HuH-7.5 (cell line): ENCODE data around the gene JMJD6.
"Not testable (repeated sequence)": the region's sequence is repeated elsewhere in the genome, so short reads cannot be mapped to it uniquely, and the experiment has no call there.

ENCODE experiments used
- DNase-seq: peaks from one replicate; pipeline ENCODE4 v3.0.0; 2011; ENCODE audit warnings: low spot score

The JMJD6 gene

GRCh38 chr17:76716146-76716838 is 10.1 kb downstream of the JMJD6 start:
- DNase-seq = no peak

GRCh38 chr17:76715496-76715830 is 10.9 kb downstream of the JMJD6 start:
- no peak for DNase-seq

GRCh38 chr17:76714822-76715495 is 11.4 kb downstream of the JMJD6 start:
- no peak for DNase-seq

GRCh38 chr17:76714336-76714735 is 12.1 kb downstream of the JMJD6 start:
- DNase-seq = no peak

GRCh38 chr17:76713765-76714164 is 12.6 kb downstream of the JMJD6 start:
- DNase-seq = no peak

- DNase-seq = not testable (repeated sequence)
Measured at GRCh38 chr17:76712321-76712720, 14.1 kb downstream of the JMJD6 start.

- DNase-seq = peak; percentile 75
Measured at GRCh38 chr17:76710863-76711611, 15.4 kb downstream of the JMJD6 start, which contains the start of gene MXRA7. MXRA7 (minus strand) TSS chr17:76710965; CDS start chr17:76710946, 19 bp downstream.

GRCh38 chr17:76709951-76710862 is 16.2 kb downstream of the JMJD6 start:
- DNase-seq = not testable (repeated sequence)

- DNase-seq = no peak
Measured at GRCh38 chr17:76709077-76709950, 17.1 kb downstream of the JMJD6 start.

- DNase-seq = no peak
Measured at GRCh38 chr17:76707985-76708807, 18.2 kb downstream of the JMJD6 start.

- no peak for DNase-seq
Measured at GRCh38 chr17:76706817-76707216, 19.6 kb downstream of the JMJD6 start.

GRCh38 chr17:76704805-76705204 is 21.6 kb downstream of the JMJD6 start:
- no peak for DNase-seq

- no peak for DNase-seq
Measured at GRCh38 chr17:76702941-76703637, 23.3 kb downstream of the JMJD6 start.

GRCh38 chr17:76702076-76702475 is 24.3 kb downstream of the JMJD6 start:
- no peak for DNase-seq

- DNase-seq = no peak
Measured at GRCh38 chr17:76701471-76701967, 24.9 kb downstream of the JMJD6 start.

- DNase-seq = no peak
Measured at GRCh38 chr17:76700617-76701470, 25.6 kb downstream of the JMJD6 start.

GRCh38 chr17:76700270-76700616 is 26.2 kb downstream of the JMJD6 start:
- no peak for DNase-seq

- not testable (repeated sequence) for DNase-seq
Measured at GRCh38 chr17:76698466-76698977, 27.9 kb downstream of the JMJD6 start.
